NCI-H128 (cell line): Measurements from ENCODE around the gene PNPLA8.
"Not testable (repeated sequence)": the region's sequence is repeated elsewhere in the genome, so short reads cannot be mapped to it uniquely, and the experiment has no call there.

Experiments used
- DNase-seq: peaks from one replicate; lab custom pipeline; 2025; ENCODE audit not compliant: unreplicated experiment; lab: John Stamatoyannopoulos, UW

Gene PNPLA8

DNA sequence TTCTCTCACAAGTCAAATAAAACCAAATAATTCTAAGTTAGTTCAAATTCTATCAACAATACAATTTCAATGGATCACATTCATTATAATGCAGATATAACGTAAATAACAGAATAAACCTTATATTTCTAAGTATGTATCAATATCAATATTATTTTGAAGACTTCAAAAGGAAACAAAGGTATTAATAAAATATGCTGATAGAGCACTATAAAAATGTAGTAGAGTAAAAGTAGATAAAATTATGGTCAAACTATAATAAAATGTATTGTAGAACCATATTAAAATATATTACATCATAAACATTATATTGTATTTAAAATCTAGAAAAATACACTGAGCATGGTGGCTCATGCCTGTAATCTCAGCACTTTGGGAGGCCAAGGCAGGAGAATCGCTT lies 46.2 kb downstream of the PNPLA8 start:
- DNase-seq, result no peak

DNA sequence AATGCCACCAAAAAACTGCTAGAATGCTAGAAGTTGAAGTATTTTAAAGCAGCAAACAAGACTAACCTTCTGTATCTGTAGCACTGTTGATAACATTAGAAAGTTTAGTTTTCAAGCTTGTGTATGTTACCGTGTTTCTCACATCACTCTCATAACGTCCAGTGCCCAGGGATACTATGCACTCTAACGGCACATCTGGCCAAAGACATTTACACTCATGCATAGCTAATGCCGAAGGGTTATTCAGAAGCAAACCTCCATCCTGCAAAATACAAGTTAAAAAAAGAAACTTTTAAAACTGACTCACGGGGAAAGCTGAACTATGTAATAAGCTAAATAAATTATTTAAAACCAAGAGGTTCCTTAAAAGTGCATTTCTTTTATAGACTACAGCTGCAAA lies 46.8 kb downstream of the PNPLA8 start:
- no peak for DNase-seq

DNA sequence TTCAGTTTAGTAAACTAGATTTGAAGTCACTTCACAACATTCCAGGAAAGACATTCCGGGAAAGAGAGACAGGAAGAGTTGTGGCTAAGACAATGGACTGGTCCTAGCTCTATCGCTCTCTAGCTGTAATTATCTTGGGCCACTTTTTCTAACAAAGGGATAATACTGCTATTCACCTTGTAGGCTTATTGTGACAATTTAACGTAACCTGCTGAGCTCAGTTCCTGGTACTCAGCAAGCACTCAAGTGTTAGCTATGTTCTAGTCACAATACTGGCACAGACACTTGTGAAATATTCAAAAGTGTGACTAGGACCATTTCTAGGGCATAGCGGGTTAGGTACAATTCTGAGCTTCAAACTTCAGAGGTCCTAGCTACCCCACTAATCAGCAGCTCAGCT lies 57.7 kb downstream of the PNPLA8 start:
- DNase-seq, result no peak

DNA sequence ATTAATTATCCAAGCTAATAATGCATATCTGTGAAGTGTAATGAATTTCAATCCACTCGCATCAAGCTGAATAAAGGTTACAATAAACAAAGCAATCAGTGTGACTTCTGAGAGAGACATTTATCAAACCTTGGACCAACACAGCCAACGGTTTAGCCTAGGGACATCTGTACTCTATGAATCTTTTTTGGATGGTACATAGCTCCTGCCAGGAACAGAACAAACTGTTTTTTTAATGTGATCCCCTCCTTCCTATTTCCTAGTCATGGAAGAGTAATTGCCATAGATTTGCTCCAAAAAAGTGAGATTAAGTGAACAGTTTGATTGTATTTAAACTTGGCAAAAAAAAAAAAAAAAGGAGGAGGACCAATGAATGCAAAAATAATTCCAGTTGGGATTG lies 58.5 kb downstream of the PNPLA8 start:
- no peak for DNase-seq

DNA sequence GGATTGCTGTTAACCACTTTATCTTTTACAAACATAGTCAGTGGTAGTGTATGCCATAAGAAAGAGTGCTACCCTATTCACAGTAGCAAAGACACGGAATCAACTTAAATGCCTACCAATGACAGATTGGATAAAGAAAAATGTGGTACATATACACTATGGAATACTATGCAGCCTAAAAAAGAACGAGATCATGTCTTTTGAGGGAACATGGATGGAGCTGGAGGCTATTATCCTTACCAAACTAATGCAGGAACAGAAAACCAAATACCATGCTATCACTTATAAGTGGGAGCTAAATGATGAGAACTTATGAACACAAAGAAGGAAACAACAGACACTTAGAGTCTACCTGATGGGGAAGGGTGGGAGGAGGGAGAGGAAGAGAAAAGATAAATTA lies 59.6 kb downstream of the PNPLA8 start:
- not testable (repeated sequence) for DNase-seq

DNA sequence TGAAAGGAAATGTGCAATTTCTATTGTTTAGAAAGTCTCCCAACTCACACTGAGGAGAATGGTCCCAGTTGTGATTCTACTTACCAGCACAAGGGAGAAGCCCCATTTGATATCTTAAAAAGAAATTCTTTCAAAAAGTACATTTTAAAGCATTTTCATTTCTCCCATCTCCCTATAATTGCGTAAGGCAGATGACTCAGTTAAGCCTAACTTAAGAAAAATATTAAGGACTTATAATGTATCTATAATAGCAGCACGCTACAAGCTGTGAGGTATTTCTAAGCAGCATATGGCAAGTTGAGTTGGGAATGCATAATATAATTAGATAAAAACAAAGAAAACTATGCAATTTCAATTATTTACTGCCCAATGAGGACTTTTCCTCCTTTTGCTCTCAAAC lies 61.2 kb downstream of the PNPLA8 start:
- DNase-seq, result no peak

DNA sequence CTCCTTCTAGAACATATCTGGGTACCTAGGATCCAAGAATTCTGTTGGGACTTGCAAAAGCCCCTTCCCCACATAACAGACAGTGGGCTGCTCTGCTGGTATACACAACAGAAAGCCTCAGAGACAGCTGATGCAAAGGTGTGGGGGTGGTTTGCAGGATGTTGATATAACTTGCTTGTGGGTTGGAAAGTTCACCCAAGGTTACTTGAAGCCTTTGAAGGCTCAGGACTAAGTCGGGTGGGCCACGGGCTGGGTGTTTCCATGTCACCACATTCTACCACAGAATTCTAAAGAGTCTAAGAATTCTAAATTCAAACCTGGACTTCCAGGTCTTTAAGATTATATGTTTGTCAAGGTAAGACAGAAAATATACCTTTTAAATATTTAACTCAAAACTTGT lies 62.3 kb downstream of the PNPLA8 start:
- no peak for DNase-seq

DNA sequence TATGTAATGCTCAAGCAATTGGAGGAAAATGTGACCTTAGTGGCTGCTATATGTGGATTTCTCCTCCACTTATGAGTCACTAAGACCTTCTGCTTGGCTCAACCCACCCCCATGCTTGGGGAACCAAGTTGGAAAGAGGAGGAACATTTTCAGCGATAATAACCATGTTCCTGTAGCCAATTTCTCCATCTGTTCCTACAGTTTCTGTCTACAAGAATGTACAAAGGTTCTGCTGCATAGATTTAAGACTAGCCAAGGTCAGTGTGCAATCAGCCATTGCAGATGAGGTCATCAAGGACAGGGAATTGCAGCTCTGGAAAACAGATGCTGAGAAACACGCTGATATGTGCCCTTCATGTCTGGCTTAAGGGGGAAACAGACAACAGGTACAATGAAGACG lies 64.1 kb downstream of the PNPLA8 start:
- DNase-seq, result no peak

DNA sequence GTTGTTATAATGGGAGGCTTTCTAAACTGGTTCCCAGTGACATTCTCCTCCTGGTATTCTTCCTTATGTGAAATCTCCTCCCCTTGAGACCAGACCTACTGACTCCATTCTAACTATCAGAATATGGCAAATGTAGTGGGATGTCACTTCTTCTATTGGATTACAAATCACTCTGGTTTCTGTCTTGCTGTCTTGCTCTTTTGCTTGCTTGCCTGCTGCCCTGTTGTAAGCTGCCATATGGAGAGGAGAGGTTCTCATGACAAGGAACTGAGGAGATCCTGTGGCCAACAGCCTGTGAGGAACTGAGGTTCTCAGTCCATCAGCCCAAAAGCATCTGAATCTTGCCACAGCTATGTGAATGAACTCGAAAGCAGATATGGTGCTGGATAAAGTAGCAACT lies 65.0 kb downstream of the PNPLA8 start:
- DNase-seq, result no peak

DNA sequence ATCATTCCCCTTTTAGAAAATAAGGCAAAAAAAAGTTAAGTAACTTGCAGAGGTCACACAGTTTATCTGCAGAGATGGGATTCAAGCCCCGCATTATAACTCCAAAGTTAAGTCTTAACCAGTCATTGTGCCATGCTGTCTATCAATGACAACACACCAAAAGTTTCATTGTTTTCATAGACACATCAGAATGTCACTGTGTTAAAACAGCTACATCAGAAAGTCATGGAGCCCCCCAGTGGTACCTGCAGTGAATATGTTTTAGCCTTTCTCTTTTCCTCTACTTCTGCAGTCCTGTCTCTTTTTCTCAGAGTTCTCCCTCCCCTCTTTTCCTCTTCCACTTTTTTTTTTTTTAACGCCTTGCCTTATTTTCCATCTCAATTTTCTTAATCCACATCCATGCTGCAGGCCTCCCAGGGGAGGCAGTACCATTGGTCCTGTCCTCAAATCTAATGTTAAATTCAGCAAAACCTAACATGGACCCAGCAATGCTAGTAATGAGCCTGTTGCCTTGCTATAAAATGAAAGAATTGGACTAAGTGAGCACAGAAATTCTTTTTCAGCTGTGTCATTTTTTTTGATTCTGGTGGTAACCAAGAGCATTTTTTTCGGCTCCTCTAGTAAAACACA lies 65.9 kb downstream of the PNPLA8 start:
- DNase-seq, result no peak

DNA sequence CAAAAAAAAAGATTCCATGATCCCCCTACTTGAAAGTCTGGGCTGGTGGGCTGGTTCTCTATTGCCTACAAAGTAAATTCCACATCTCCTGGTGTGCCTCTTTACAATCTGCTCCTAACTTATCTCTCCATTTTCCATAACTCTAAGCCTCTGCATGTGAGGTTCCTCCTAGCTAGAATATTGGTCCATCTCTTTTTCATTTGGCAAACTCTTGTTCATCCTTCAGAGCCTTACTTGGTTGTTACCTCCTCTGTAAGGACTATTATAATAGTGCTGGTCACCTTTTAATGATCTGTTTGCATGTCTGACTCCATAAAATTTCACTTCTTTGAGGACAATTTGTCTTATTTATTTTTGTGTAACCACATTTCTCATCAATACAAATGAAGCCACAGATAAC lies 68.1 kb downstream of the PNPLA8 start:
- no peak for DNase-seq

DNA sequence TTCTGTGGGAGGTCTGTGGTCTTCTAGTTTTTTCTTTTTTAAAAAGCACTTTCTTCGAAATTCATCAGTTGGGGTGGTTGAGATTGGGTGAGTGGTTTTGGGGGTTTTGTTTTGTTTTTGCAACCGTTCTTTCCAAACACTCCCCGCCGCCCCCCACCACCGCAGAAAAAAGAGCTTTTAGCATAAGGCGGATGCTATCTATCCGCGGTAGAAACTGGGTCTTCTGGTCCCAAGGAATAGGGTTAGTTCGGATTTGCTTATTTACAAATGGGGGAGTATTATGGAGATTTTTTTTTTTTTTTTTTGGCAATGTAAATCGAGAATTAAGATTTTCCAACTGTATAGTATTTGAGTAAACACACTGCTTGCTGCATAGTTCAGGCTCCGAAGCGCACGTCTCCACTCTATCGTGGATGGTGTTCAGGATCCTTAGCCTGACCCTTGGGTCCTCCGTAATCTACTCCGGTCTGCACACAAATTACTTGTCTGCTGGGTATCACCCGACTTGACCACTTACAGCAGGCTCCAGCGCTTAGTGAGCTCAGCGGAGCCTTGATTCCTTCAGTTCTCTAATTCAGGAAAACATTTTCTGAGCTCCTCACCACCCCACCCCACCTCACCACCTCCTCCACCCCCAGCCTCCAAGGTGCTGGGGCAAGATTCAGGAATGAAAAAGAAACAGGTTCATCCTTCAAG lies 68.9 kb downstream of the PNPLA8 start:
- DNase-seq, result no peak

DNA sequence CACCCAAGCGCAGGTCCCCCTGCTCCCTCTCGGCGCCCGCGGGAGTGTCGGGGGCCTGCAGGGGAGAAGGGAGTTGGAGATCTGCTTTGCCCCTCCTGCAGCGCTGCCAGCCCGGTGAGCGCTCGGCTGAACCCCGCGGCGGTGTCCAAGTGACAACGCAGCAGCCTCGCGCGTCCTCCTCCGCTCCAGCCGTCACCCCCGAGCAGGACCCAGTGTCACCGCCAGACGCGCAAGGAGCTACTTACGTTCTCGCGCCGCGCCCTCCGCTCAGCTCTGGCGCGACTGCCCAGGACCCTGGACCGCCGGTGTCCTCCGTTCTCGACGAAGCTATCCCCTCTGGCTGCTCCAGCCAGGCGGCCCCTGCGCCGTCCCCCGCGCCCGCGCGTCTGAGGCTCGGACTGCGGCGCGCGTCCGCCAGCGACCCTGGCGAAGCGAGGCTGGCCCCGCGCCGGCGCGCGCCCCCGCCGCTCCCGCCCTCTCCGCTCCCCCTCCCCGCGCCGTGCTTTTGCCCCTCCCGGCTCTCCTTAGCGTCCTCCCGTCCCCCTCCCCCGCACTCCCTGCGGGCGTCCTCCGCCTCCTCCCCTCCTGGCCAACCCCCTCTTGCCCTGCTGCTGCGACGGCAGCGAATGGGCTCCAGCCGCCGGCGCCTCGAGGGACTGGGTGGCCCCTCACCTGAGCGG lies 69.8 kb downstream of the PNPLA8 start, which contains the start of gene NRCAM:
Gene NRCAM (minus strand): TSS at position 439 of the 680 bp plus-strand sequence. CDS start 216,372 bp downstream, outside the sequence.
- DNase-seq, result peak; percentile 72

DNA sequence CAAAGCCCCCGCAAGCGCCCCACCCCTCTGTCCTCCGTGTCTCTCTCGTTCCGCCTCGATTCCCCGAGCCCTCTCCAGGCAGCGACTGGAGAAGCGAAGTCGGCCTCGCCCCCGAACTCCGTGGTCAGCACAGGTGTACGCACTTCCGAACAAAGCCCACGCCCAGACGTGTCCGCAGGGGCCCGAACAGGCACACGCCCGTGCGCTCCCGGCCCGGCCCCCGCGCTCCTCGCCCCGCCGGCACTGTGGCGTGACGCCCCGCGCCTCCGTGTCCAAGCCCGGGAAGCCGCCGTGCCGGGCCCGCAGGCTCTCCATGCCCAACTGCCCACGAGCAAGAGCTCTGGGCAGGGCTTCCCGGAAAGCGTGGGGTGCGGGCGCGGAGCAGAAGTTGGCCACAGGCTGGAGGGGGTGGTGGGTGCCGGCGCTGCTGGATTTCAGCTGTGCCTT lies 70.4 kb downstream of the PNPLA8 start:
- no peak for DNase-seq

DNA sequence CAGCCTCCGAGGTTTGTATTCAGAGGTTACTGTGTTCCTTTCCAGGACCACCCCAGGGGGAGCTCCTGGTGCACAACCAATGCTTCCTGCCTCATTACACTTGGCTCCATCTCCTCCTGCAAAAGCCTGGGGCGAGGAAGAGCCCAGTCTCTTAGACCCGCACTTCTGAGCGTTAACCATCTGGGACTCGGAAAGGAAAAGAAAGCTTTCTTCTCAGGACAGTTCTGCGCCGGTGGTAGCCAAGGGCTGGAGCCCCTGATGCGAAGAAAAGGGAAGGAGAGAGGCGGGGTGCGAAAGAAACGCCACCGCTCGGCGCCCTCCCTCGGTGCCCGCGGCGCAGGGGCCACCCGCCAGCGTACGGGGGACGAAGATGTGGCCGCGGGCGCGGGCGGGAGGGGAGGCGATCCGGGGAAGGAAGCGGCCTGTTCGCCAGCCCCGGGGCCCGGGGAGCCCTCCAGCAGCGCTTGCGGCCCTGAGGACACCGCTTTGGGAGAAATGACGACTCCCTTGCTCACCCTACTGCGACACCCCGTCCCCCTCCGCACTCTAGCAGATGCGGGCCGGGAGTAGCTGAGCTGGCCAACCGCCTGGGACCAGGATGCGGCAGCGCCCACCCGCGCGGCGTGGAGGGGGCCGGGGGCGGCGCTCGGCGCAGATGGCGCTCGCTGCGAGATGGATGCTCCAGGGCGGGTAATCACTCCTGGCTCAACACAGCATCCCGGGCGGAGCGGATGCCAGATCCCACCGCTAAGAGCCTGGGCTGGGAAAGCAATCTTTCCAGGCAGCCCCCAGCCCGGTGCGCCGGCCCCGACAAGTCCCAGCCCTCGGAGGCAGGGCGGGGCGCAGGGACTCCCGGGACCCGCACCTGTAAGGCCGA lies 71.0 kb downstream of the PNPLA8 start:
- DNase-seq, result no peak

DNA sequence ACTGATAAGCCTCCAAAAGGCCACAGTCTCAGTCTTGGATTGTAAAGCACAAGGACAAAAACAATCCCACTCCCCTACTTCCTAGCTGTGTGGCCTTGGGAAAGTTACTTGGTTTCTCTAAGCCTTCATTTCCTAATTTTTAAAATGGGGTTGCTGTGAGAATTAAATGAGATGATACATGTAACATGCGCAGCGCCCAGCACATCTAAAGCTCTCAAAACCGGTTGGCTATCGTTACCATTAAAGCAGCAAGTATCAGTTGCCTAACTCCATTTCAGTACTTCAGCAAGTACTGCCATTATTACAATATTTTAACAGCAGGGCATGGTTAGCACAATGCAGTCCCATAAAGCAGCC lies 71.6 kb downstream of the PNPLA8 start:
- no peak for DNase-seq

DNA sequence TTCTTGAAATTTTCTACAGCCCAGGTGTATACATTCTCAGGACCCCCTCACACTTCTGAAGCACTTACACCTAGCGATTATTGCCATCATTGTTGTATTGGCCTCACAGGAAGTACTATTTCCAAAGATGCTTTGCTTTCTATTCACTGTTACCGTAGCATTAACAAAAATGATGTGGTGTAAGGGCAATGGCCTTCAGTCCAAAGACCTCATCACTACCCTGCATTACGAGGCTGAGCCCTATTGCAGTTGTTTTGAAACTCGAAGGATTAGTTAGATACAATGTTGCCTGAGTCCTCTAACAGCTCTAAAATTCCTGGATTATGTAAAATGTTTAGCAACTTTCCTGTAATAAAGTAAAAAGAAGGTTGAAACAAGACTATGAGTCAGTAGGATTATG lies 72.6 kb downstream of the PNPLA8 start:
- no peak for DNase-seq

DNA sequence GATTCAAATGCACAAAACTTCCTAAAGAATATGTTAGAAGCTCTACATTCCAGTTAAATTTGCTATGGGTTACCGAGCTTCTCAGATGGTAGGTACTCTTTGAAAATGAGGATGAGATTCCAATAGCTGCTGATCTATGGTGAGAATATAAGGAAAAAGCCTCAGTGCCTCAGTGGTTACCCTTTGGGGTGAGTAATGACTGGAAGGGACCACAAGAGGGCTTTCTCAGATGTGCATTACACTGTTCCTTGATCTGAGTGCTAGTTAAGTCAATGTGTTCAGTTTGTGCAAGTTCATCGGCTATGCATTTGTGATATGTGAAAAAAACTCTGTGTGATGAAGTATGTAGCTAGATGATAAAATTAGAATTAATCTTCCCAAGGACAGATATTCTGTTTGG lies 73.2 kb downstream of the PNPLA8 start:
- no peak for DNase-seq

DNA sequence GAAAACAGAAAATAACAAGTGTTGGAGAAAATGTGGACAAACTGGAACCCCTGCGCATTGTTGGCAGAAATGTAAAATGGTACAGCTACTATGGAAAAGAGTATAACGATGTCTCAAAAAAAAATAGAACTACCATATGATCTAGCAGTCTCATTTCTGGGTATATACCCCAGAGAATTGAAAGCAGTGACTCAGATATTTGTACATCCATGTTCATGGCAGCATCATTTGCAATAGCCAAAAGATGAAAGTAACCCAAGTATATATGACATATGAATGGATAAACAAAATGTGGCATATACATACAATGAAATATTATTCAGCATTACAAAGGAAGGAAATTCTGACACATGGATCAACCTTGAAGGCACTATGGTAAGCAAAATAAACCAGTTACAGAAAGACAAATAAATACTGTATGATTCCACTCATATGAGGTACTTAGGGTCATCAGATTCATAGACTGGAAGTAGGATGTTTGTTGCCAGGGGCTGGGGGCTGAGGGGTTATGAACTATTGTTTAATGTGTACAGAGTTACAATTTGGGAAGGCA lies 74.6 kb downstream of the PNPLA8 start:
- no peak for DNase-seq

DNA sequence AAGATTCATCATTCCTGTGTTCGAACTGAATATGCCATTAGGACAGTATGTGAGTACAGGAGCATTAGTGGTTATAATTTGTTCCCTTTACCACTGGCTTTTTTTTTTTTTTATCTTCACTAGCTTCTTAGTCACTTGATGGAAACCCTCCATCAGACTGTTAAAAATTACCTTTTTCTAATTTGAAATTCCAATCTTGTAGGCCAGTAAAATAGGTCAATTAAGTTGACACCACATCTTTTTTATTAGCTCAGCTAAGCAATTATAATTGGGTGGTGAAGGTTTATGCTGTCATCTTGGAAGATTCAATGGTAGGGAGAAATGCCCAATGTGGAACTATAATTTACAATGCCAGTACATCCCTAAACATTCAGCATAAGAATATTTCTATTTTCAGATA lies 75.8 kb downstream of the PNPLA8 start:
- DNase-seq, result no peak

DNA sequence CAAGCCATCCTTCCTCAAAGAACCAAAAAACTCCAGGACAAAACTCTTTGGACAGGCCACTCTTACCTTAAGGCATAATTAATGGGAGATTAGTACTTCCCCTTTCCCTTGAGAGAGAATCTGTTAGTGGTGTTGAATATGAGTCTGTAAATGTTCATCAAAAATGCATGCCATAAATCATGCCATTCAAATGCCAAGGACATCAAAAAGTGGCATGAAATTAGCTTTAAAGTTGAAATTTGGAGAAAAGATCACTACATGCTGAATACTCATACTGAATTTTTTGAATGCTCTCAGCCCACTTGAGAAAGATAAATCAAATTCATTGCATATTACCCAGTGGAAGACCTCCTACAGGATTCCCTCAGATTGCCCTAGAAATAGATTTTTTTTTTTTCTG lies 76.4 kb downstream of the PNPLA8 start:
- no peak for DNase-seq
